ENCODE measurements around the gene GSTM3. TPM values are rescaled to one million over a fixed set of nuclear protein-coding genes. Genes with fewer than 3 reads are reported as not detected.

The GSTM3 gene
- total RNA-seq, 4 donors from 2014 or later, result 34.4 to 223 (median 62.8) TPM

DNA sequence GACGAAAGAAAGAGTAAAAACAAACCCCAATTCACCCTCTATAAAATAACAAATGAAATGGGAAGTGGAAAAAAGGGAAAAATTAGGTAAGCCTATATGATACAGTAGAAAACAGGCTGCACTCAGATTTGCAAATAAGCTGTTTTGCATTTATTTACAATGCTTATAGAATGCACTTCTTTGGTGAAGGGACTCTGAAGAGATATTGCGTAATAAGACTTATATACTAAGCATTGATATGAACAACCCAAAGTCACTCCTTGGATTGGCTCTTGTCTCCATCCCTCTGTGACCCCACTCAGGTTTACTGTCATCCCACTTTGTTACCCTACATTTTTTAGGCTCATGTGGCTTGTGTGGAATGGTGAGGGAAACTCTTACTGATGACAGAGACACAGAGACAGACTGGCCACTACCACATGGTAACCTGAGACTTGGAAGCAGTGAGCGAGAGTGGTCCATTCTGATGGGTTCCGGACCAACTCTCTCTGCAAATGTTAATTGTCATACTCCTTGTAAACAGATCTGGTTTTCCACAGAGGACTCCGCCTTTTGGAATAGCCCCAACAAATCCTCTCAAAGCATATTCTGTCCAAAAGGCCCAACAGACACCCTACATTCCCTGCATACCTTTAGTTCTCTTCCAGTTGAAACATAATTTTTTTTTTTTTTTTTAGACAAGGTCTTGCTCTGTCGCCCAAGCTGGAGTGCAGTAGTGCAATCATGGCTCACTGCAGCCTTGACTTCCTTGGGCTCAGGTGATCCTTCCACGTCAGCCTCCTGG is 17.7 kb downstream of the GSTM3 start:
- DNase-seq (ENCODE audit: low spot score) (no peak), ATAC-seq (ENCODE audit: low FRiP score) (no peak)
- TF ChIP-seq, protein P1, sequence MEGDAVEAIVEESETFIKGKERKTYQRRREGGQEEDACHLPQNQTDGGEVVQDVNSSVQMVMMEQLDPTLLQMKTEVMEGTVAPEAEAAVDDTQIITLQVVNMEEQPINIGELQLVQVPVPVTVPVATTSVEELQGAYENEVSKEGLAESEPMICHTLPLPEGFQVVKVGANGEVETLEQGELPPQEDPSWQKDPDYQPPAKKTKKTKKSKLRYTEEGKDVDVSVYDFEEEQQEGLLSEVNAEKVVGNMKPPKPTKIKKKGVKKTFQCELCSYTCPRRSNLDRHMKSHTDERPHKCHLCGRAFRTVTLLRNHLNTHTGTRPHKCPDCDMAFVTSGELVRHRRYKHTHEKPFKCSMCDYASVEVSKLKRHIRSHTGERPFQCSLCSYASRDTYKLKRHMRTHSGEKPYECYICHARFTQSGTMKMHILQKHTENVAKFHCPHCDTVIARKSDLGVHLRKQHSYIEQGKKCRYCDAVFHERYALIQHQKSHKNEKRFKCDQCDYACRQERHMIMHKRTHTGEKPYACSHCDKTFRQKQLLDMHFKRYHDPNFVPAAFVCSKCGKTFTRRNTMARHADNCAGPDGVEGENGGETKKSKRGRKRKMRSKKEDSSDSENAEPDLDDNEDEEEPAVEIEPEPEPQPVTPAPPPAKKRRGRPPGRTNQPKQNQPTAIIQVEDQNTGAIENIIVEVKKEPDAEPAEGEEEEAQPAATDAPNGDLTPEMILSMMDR (IDR thresholded peaks at IDR 0.05), result no peak

DNA sequence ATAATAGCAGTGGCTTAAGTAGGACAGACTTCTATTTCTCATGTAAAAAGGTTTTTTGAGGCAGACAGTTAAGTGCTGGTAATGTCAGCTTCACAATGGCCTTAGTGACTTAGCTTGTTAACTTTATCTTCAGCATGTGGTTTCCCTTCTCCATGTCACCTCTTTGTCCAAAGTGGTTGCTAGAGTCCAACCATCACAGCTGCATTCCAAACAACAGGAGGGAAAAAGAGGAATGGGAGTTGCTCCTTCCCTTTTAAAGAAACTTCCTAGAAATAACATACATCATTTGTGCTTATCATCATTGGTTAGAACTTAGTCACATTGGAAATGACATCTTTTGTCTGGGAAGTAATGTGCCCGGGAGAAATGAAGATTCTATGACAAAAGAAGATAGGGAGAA is 18.9 kb downstream of the GSTM3 start:
- ATAC-seq (ENCODE audit: low FRiP score) (no peak), DNase-seq (ENCODE audit: low spot score) (no peak)
- TF ChIP-seq, protein P1 (IDR thresholded peaks at IDR 0.05), result no peak

DNA sequence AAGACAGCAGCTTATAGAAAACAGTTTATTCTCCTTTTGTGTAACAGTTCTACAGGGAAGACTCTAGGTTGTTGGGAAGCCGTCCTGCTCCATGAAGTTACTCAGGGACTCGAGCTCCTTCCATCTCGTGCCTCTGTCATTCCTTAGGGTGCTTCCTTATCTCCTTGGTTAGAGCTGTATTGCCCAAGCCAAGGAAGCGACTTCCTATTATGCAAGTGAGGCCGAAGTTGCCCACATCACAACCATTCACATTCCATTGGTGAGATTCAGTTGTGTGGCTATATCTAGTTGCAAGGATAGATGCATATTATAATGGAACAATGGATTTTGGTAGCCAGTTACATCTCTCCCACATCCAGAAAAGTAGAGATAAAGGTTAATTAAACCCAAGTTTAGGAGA is 19.8 kb downstream of the GSTM3 start:
- no peak for ATAC-seq (ENCODE audit: low FRiP score)
- TF ChIP-seq, protein P1 (IDR thresholded peaks at IDR 0.05), result no peak
- DNase-seq (ENCODE audit: low spot score), result no peak

DNA sequence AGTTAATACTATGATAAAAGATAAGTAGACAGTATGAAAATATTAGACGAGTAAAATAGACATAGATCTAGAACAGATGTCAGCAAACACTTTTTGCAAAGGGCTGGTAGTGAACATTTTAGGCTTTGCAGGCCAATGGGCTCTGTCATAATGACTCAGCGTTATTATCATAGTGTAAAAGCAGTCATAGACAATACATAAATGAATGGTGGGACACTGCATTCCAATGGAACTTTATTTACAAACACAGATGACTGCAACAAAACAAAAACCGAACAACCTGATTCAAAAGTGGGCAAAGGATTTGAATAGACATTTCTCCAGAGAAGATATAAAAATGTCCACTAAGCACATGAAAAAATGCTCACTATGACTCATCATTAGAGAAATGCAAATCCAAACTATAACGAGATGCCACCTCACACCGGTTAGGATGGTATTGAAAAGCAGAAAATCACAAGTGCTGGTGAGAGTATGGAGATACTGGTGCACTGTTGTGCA is 21.5 kb downstream of the GSTM3 start:
- DNase-seq (ENCODE audit: low spot score) (no peak), ATAC-seq (ENCODE audit: low FRiP score) (no peak)
- TF ChIP-seq, protein P1 (IDR thresholded peaks at IDR 0.05), result no peak

DNA sequence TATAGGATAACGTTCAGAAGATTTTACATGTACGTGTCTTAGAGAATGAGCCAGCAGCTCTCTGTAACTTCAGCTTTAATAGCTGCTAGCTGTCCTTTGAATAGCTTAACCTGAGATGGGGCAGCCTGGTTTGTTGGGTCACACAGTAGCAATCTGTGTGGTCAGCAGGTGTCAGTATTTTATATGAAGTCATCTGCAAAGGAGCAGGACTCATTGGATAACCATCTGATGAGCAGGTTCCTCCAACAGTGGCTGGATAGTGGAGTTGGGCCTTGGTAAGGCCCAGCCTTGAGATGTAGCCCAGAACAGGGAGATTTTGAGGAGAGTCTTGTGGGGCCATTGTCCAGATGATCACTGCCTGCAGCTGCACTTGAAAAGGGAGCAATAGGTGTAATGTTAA is 22.3 kb downstream of the GSTM3 start:
- TF ChIP-seq, protein P1 (IDR thresholded peaks at IDR 0.05), result no peak
- ATAC-seq (ENCODE audit: low FRiP score) (no peak), DNase-seq (ENCODE audit: low spot score) (no peak)

DNA sequence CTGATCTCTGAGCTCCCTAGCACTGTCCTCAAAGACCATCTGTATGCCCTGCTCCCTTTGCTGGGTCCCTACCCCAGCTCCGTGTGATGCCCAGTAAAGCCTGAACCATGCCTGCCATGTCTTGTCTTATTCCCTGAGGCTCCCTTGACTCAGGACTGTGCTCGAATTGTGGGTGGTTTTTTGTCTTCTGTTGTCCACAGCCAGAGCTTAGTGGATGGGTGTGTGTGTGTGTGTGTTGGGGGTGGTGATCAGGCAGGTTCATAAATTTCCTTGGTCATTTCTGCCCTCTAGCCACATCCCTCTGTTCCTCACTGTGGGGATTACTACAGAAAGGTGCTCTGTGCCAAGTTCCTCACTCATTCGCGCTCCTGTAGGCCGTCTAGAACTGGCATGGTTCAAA is 23.1 kb downstream of the GSTM3 start:
- TF ChIP-seq, protein P1 (IDR thresholded peaks at IDR 0.05), result no peak
- DNase-seq (ENCODE audit: low spot score) (no peak), ATAC-seq (ENCODE audit: low FRiP score) (no peak)

DNA sequence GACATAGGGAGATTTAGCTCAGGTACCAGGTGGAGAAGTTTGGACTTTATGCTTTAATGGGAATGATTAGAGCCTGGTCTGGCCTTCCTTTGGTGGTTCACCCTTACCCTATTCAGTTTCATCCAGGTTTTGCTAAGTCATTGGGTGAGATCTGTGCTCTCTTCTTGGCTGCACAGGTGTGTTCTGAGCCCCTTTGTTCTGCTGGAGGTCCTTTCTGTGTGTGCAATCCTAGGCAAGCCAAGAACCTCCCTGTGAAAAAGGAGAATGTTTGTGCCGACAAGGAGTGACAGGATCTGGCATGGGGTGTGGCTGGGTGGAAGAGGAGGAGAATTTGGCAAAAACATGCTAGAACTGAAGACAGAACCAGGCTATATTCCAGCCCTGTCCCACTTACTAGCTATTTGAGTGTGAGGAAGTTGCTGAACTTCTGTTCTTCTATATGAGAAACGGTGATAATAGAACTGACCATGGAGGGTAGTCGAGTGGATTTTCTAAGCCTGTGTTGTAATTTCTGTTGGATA is 24.2 kb downstream of the GSTM3 start:
- no peak for DNase-seq (ENCODE audit: low spot score)
- no peak for ATAC-seq (ENCODE audit: low FRiP score)
- TF ChIP-seq, protein P1 (IDR thresholded peaks at IDR 0.05), result no peak
